AG04450 (cell line): ENCODE measurements around the gene ISLR. TPM values are rescaled to one million over a fixed set of nuclear protein-coding genes. Genes with fewer than 3 reads are reported as not detected.

Experiments used
- CTCF ChIA-PET: fragments of 300-600, 350-600 bp; formaldehyde crosslinking; extraction: SDS; loops from one replicate; lab custom pipeline; 2022; ENCODE audit warnings: antibody characterized with exemption, inconsistent platforms; lab: Charles Lee
- POLR2A ChIA-PET: fragments of 350-600 bp; formaldehyde crosslinking; extraction: SDS; loops from one replicate; lab custom pipeline; 2021; ENCODE audit warnings: antibody characterized with exemption, inconsistent platforms; lab: Yijun Ruan, JAX
- DNase-seq: peaks from one replicate; pipeline ENCODE4 v3.0.0-alpha.2; 2011; ENCODE audit warnings: low read depth, low spot score
- H3K27ac ChIP-seq: one replicate; pipeline ENCODE4 v1.5.1; 2012; ENCODE audit warnings: low read depth, low read length, control low read depth
- H3K27me3 ChIP-seq: one replicate; pipeline ENCODE4 v1.6.0; 2012; ENCODE audit warnings: low read length; ENCODE audit not compliant: control insufficient read depth, insufficient read depth
- H3K4me3 ChIP-seq: 2 replicates; pipeline ENCODE4 v1.5.1; 2011; ENCODE audit warnings: mild to moderate bottlenecking, low read depth, low read length, control low read depth
- H3K9me3 ChIP-seq: 2 replicates; pipeline ENCODE4 v1.5.1; 2012; ENCODE audit warnings: low read length; ENCODE audit not compliant: control insufficient read depth, insufficient read depth
- CTCF ChIP-seq: IDR thresholded peaks from 2 replicates; pipeline ENCODE4 v1.5.1; 2011; ENCODE audit warnings: low read depth, low read length, control low read depth, inconsistent platforms
- polyA plus RNA-seq: library from polyadenylated mRNA; depleted of rRNA; stranded (reverse); fragments of >200 nt; gene quantifications from 2 replicates; pipeline ENCODE4 v1.2.3, GENCODE V29; 2011

The ISLR gene
- polyA plus RNA-seq, 1 experiment, result 2.3 TPM

DNA sequence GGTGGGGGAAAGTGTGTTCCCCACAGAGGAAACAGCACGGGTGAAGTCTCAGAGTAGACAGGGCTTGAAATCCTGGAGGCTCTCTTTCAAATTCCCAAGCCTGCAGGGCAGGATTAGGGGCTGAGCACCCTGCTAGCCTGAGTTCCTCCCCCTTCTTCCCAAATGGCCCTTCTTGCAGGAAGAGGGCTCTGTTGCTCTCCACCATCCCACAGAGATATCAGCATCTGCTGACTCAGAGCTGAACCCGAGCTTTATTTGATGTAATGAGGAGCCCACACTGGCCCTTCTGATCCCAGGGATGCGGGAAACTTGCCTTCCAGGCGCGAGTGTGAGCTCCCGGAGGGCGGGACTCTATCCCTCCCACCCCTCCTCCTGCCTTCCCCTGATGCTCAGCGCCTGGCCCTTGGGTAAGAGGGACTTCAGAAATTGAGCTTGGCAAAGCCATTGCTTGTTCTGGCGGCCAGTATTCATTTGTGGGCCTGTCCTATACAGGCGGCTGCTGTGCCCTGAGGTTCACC is 30.5 kb downstream of the ISLR start:
- 0 out of 2 replicates have a peak, but pooled peaks have one; percentile 3 for TF ChIP-seq CTCF
- ChIA-PET POLR2A (no interaction called here), CTCF (interaction anchor here (0.8 kb wide), 1 partner anchor 150 kb away, joined by 3 read pairs; no protein-coding TSS in a partner anchor)
- no peak overlapping the region for H3K4me3 ChIP-seq
- H3K27ac ChIP-seq, result peak overlapping the region; percentile 47
- peaks cover 4% of the 10 kb centered on the region for H3K27me3 ChIP-seq
- no peak for DNase-seq
- no peaks in the 10 kb centered on the region; the same call in 1 of the 2 replicates for H3K9me3 ChIP-seq

GRCh38 chr15:74205582-74205947 is 32.1 kb downstream of the ISLR start:
- H3K4me3 ChIP-seq, result no peak overlapping the region
- no peak for TF ChIP-seq CTCF
- no peaks in the 10 kb centered on the region for H3K9me3 ChIP-seq
- CTCF ChIA-PET, result no interaction called here
- peaks cover 4% of the 10 kb centered on the region for H3K27me3 ChIP-seq
- POLR2A ChIA-PET, result no interaction called here
- H3K27ac ChIP-seq, result no peak overlapping the region
- no peak for DNase-seq

- H3K9me3 ChIP-seq, result no peaks in the 10 kb centered on the region
- DNase-seq, result no peak
- POLR2A ChIA-PET, result interaction anchor here (0.6 kb wide), 1 partner anchor 15 kb away, joined by 4 read pairs; no protein-coding TSS in a partner anchor
These were observed 33.3 kb downstream of the ISLR start for GRCh38 chr15:74206801-74207281.

GRCh38 chr15:74207652-74208440 is 34.3 kb downstream of the ISLR start:
- POLR2A ChIA-PET, result no interaction called here
- CTCF ChIA-PET, result no interaction called here
- no peak overlapping the region for H3K27ac ChIP-seq
- H3K4me3 ChIP-seq, result no peak overlapping the region
- TF ChIP-seq CTCF, result no peak
- DNase-seq, result no peak
- no peaks in the 10 kb centered on the region for H3K9me3 ChIP-seq
- peaks cover 10% of the 10 kb centered on the region for H3K27me3 ChIP-seq

More at GRCh38 chr15:74206801-74207281, 33.3 kb downstream of the ISLR start:
- CTCF ChIA-PET, result no interaction called here
- no peak for TF ChIP-seq CTCF
- Histone ChIP-seq H3K27ac (no peak overlapping the region), H3K4me3 (no peak overlapping the region), H3K27me3 (peaks cover 6% of the 10 kb centered on the region)

GRCh38 chr15:74208496-74208895 is 35.0 kb downstream of the ISLR start:
- TF ChIP-seq CTCF, result no peak
- DNase-seq, result no peak
- Histone ChIP-seq H3K27me3 (peaks cover 10% of the 10 kb centered on the region), H3K9me3 (no peaks in the 10 kb centered on the region), H3K27ac (no peak overlapping the region), H3K4me3 (no peak overlapping the region)
- ChIA-PET CTCF (no interaction called here), POLR2A (no interaction called here)
